Adrenal gland (tissue), 12 donors: Measurements from ENCODE around the gene LBP. TPM values are rescaled to one million over a fixed set of nuclear protein-coding genes. Genes with fewer than 3 reads are reported as not detected.

Source experiments
- DNase-seq, 7 donors: peaks; one replicate each; pipeline ENCODE4 v3.0.0-alpha.2; 2019 to 2020
- H3K27ac ChIP-seq, 5 donors: fragments of 200-600 bp; sonication (generic) in 4 of 5; 1 replicate in 3 of 5; 2 replicates in 2 of 5; pipeline versions ENCODE4 v1.5.1 to v1.8.0; 2016 to 2020; ENCODE audit warnings: mild to moderate bottlenecking in 1 of 5
- H3K27me3 ChIP-seq: fragments of 200-600 bp; 2 replicates; pipeline ENCODE4 v1.8.0; 2021
- H3K36me3 ChIP-seq, 2 donors: fragments of 200-600 bp; replicated peaks in 1 of 2; 1 replicate in 1 of 2; 2 replicates in 1 of 2; pipeline versions ENCODE4 v1.5.1 to v1.8.0; 2018 to 2022
- H3K4me1 ChIP-seq, 2 donors: fragments of 200-600 bp; replicated peaks in 1 of 2; 1 replicate in 1 of 2; 2 replicates in 1 of 2; pipeline versions ENCODE4 v1.5.1 to v1.8.0; 2018 to 2021
- H3K4me3 ChIP-seq, 4 donors: fragments of 200-600 bp; sonication (generic) in 3 of 4; one replicate each; pipeline ENCODE4 v1.5.1; 2016 to 2018
- H3K9me3 ChIP-seq, 3 donors: fragments of 200-600 bp; sonication (generic) in 1 of 3; replicated peaks in 1 of 3; 1 replicate in 2 of 3; 2 replicates in 1 of 3; pipeline versions ENCODE4 v1.5.1 to v1.8.0; 2016 to 2021
- CTCF ChIP-seq, 6 experiments: fragments of 450-650 bp in 4 of 6; fragments of 200-600 bp in 2 of 6; sonication (generic) in 1 of 6; IDR thresholded peaks; 1 replicate in 5 of 6; 2 replicates in 1 of 6; pipeline versions ENCODE4 v1.5.1 to v1.8.0; 2016 to 2021; ENCODE audit warnings: antibody characterized with exemption in 6 of 6, mild to moderate bottlenecking in 2 of 6, moderate library complexity in 1 of 6
- POLR2A ChIP-seq, 2 donors: fragments of 450-650 bp; IDR thresholded peaks; one replicate each; pipeline ENCODE4 v1.6.1; 2017; ENCODE audit warnings: antibody characterized with exemption in 2 of 2, mild to moderate bottlenecking in 2 of 2, moderate library complexity in 1 of 2
- WGBS, 4 donors: extraction: QIAGEN DNeasy Blood & Tissue Kit in 2 of 4; methylation state at CpG; one replicate each; pipeline versions ENCODE4 v1.1.5 to v1.1.7; 2013 to 2017; 5-methylcytosine and 5-hydroxymethylcytosine counted together
- intact Hi-C, 2 donors: fragments of 100-400 bp; cut with DNase I; formaldehyde crosslinking; loops; one replicate each; pipeline versions ENCODE4 v1.14.1 to v1.15.0; 2022 to 2023
- polyA plus RNA-seq, 3 donors: library from polyadenylated mRNA; stranded (reverse); fragments of 200-250 nt in 2 of 3; fragments of 350-450 nt in 1 of 3; fragmentation: Illumina TruSeq in 1 of 3; extraction: RNeasy Lipid Tissue Mini Kit (QIAGEN cat#74804) in 1 of 3; gene quantifications; one replicate each; pipeline ENCODE4 v1.2.3, GENCODE V29; 2013 to 2014
- total RNA-seq, 9 donors: library from RNA; depleted of rRNA in 4 of 9; stranded (reverse); fragments of >200 nt in 4 of 9; fragments of 120-200 nt in 1 of 9; fragmentation: NEBNext Ultra II Directional in 1 of 9; extraction: Animal tissue kit (Norgen Biotek cat#: 25700) in 1 of 9; gene quantifications; one replicate each; pipeline versions ENCODE4 v1.1.0 to v1.2.4, GENCODE V29; 2013 to 2023
- donor health status: healthy with polysubstance abuse.
- donor health status: Bipolar disorder and iron deficiency.
- donor health status: DM: yes; HTN: yes; CAD: no.
- donor health status: DM: no; HTN: no; CAD: no.
- donor health status: DM: no; HTN: no; CAD: no.
- donor health status: DM: yes; HTN: yes; CAD: no.

The LBP gene
- total and polyA plus RNA-seq, 12 donors, result 0.15 to 2.0 (median 0.41) TPM; not detected in 2

- intact Hi-C loops, result no loop called here
- TF ChIP-seq POLR2A (IDR thresholded peaks at IDR 0.05), result no peak
- Histone ChIP-seq H3K4me3 (no peak overlapping the region), H3K27me3 (no peaks in the 10 kb centered on the region), H3K27ac (no peak overlapping the region), H3K36me3 (no peaks in the 10 kb centered on the region), H3K4me1 (no peaks in the 10 kb centered on the region), H3K9me3 (no peaks in the 10 kb centered on the region)
- DNase-seq, result no peak
- 82 to 93% (median 84%) methylated on average over 3 of the region's 3 CpGs for WGBS, 4 donors
Observed at GRCh38 chr20:38317422-38317821, 28.9 kb upstream of the LBP start.

- no peak overlapping the region for H3K27ac ChIP-seq
- TF ChIP-seq CTCF (IDR thresholded peaks at IDR 0.05) (no peak), POLR2A (IDR thresholded peaks at IDR 0.05) (no peak)
- 54 to 80% (median 67%) methylated on average over 6 of the region's 6 CpGs for WGBS, 4 donors
Observed at GRCh38 chr20:38320221-38320620, 26.1 kb upstream of the LBP start.

GRCh38 chr20:38321959-38322598 is 24.2 kb upstream of the LBP start:
- TF ChIP-seq CTCF (IDR thresholded peaks at IDR 0.05), result peak; percentile 36 to 62 (median 52)
- no peak for TF ChIP-seq POLR2A (IDR thresholded peaks at IDR 0.05)
- WGBS, 4 donors, result 0 to 3% (median 1%) methylated on average over 5 of the region's 5 CpGs
- no peak overlapping the region for H3K4me3 ChIP-seq
- H3K27ac ChIP-seq, result no peak overlapping the region
- no peaks in the 10 kb centered on the region for H3K4me1 ChIP-seq
- H3K27me3 ChIP-seq, result no peaks in the 10 kb centered on the region
- intact Hi-C loops, result no loop called here
- H3K9me3 ChIP-seq, result no peaks in the 10 kb centered on the region
- no peaks in the 10 kb centered on the region for H3K36me3 ChIP-seq
- peak; percentile 26 to 61 (median 46) for DNase-seq

More at GRCh38 chr20:38320221-38320620, 26.1 kb upstream of the LBP start:
- intact Hi-C loops, result no loop called here
- H3K4me3 ChIP-seq, result no peak overlapping the region
- no peaks in the 10 kb centered on the region for H3K27me3 ChIP-seq
- H3K4me1 ChIP-seq, result no peaks in the 10 kb centered on the region
- H3K36me3 ChIP-seq, result no peaks in the 10 kb centered on the region
- no peaks in the 10 kb centered on the region for H3K9me3 ChIP-seq
- no peak for DNase-seq

- H3K36me3 ChIP-seq, result no peaks in the 10 kb centered on the region
- H3K4me1 ChIP-seq, result no peaks in the 10 kb centered on the region
- TF ChIP-seq POLR2A (IDR thresholded peaks at IDR 0.05) (no peak), CTCF (IDR thresholded peaks at IDR 0.05) (no peak)
- no peaks in the 10 kb centered on the region for H3K9me3 ChIP-seq
- no peaks in the 10 kb centered on the region for H3K27me3 ChIP-seq
- WGBS, 4 donors, result 81 to 92% (median 90%) methylated on average over 2 to 3 of the region's 3 CpGs
- intact Hi-C loops, result no loop called here
- H3K4me3 ChIP-seq, result no peak overlapping the region
- H3K27ac ChIP-seq, result no peak overlapping the region
- DNase-seq, result no peak
Observed at GRCh38 chr20:38324159-38324558, 22.1 kb upstream of the LBP start.

GRCh38 chr20:38325167-38325566 is 21.1 kb upstream of the LBP start:
- TF ChIP-seq POLR2A (IDR thresholded peaks at IDR 0.05) (no peak), CTCF (IDR thresholded peaks at IDR 0.05) (no peak)
- no peaks in the 10 kb centered on the region for H3K4me1 ChIP-seq
- no peaks in the 10 kb centered on the region for H3K9me3 ChIP-seq
- intact Hi-C loops, result no loop called here
- no peak overlapping the region for H3K4me3 ChIP-seq
- no peaks in the 10 kb centered on the region for H3K36me3 ChIP-seq
- 70 to 76% (median 71%) methylated on average over 2 to 3 of the region's 3 CpGs for WGBS, 4 donors
- DNase-seq, result no peak
- H3K27ac ChIP-seq, result no peak overlapping the region
- H3K27me3 ChIP-seq, result no peaks in the 10 kb centered on the region
